ENCODE results near the gene INTS6. TPM values are rescaled to one million over a fixed set of nuclear protein-coding genes. Genes with fewer than 3 reads are reported as not detected.

The INTS6 gene
- total and polyA plus RNA-seq, 5 donors from 2014 or later: 19.3 to 62.0 (median 21.8) TPM

DNA sequence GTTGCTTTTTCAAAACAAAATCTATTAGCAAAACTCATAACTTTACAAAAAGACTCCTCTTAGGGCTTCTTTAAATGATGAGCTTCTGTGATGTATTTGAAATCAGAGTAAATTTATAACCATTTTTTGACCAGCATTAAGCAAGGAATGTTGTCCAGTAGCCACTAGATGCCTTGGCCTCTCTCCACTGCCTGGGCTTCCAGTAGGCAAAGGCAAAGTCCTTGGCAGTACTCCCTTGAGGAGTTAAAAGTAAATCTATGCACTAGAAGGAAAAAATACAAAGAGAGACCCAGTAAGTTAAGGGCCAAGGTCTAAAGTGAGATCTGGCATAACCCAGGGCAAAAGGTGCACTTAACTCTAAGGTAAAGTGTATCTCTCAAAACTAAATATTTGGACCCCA is 103.8 kb downstream of the INTS6 start:
- DNase-seq (no peak), ATAC-seq (ENCODE audit: low read depth in 2 of 2) (no peak)
- no peak overlapping the region for H3K27ac Mint-ChIP-seq
- Histone ChIP-seq H3K27me3 (ENCODE audit: control insufficient read depth, insufficient read depth, low read length) (no peaks in the 10 kb centered on the region), H3K36me3 (ENCODE audit: control insufficient read depth, insufficient read depth, low read length) (no peaks in the 10 kb centered on the region), H3K27ac (ENCODE audit: insufficient read depth, low read length, poor library complexity, severe bottlenecking) (no peak overlapping the region), H3K9me3 (ENCODE audit: control insufficient read depth in 2 of 2, low read length in 2 of 2) (no peaks in the 10 kb centered on the region), H3K4me1 (ENCODE audit: control insufficient read depth, insufficient read depth, low read length, poor library complexity, severe bottlenecking) (no peaks in the 10 kb centered on the region), H3K4me3 (ENCODE audit: low read depth, low read length) (no peak overlapping the region)
- H3K27me3 Mint-ChIP-seq: no peaks in the 10 kb centered on the region
- H3K4me3 Mint-ChIP-seq: no peak overlapping the region
- peaks cover 10% of the 10 kb centered on the region for H3K36me3 Mint-ChIP-seq
- no peaks in the 10 kb centered on the region for H3K4me1 Mint-ChIP-seq
- peaks cover 0 to 5% (median 0%) of the 10 kb centered on the region in 7 donors for H3K9me3 Mint-ChIP-seq

DNA sequence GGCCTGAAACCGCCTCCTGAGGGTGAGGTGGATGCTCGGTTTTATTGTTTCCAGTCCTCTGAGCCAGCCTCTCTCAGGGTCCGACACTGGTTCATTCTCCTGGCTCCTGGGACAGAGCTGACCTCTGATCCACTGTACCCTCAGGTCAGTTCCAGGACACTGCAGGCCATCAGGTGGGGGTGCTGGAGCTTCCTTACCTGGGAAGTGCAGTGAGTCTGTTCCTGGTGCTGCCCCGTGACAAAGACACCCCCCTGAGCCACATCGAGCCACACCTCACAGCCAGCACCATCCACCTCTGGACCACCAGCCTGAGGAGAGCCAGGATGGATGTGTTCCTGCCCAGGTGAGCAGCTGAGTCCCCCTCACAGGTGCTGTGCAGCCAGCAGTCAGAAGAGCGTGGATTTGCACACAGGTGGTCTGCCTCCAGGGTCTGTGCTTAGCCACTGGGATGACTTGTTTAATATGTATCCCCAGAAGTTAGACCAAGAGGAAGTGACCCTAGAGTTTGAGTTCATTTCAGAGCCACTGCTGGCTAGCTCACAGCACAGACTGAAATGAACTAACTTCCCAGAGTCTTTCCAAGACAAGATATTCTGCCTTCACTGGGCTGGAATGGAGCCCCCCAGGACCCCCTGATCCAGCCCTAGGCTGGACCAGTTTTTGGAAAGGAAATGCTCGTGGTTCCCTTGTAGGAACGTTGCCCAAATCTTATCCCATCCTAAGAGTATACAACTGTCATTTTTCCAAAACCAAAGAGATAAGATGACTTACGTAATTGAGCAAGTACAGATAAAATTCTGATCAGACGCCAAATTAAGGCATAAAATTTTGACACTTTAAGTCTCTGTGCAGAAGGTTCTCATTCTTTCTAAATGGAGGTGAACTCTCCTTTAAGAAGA is 104.5 kb downstream of the INTS6 start:
- Histone ChIP-seq H3K4me1 (ENCODE audit: control insufficient read depth, insufficient read depth, low read length, poor library complexity, severe bottlenecking) (no peaks in the 10 kb centered on the region), H3K27ac (ENCODE audit: insufficient read depth, low read length, poor library complexity, severe bottlenecking) (no peak overlapping the region), H3K9me3 (ENCODE audit: control insufficient read depth in 2 of 2, low read length in 2 of 2) (no peaks in the 10 kb centered on the region), H3K4me3 (ENCODE audit: low read depth, low read length) (no peak overlapping the region), H3K27me3 (ENCODE audit: control insufficient read depth, insufficient read depth, low read length) (no peaks in the 10 kb centered on the region), H3K36me3 (ENCODE audit: control insufficient read depth, insufficient read depth, low read length) (no peaks in the 10 kb centered on the region)
- Mint-ChIP-seq H3K4me3 (no peak overlapping the region), H3K4me1 (no peaks in the 10 kb centered on the region), H3K27ac (no peak overlapping the region), H3K27me3 (no peaks in the 10 kb centered on the region), H3K36me3 (peaks cover 10% of the 10 kb centered on the region), H3K9me3 (peaks cover 0 to 5% (median 0%) of the 10 kb centered on the region in 7 donors)
- ATAC-seq (ENCODE audit: low read depth in 2 of 2) (no peak), DNase-seq (no peak)

DNA sequence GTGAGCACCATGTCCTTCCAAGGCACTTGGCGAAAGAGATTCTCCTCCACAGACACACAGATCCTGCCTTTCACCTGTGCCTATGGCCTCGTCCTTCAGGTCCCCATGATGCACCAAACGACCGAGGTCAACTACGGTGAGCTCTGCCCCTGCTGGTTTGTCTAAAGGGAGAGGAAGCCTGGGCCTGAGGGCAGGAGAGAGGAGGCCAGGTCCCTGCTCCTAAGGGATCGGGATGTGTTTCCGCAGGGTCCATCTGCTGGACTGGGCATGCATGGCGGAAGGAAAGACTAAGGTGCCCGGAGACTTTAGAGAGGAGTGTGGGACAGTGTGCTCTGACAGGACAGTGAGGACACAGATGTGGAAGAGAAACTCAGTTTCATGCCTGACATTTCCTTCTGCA is 105.7 kb downstream of the INTS6 start:
- no peak overlapping the region for H3K27ac Mint-ChIP-seq
- H3K27ac ChIP-seq (ENCODE audit: insufficient read depth, low read length, poor library complexity, severe bottlenecking): no peak overlapping the region
- H3K4me1 Mint-ChIP-seq: no peaks in the 10 kb centered on the region

DNA sequence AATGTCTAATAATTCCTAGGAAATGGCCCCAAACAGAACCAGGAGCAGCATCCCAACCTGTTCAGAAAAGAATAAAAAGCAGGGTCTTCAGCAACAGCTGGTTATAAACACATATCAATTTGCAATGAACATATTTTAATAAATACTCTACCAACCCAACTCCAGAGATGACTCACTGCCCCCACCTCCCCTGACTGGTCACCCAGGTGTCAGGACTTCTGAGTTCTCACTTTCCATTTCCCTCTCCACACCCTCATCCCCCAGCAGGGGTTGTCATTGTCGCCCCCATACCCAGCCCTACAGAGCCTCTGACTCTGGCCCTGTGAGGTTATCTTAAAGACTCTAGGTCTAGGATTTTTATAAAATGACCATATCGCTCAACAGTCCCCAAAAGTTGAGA is 106.4 kb downstream of the INTS6 start:
- H3K27ac ChIP-seq (ENCODE audit: insufficient read depth, low read length, poor library complexity, severe bottlenecking): no peak overlapping the region
- Mint-ChIP-seq H3K9me3 (no peaks in the 10 kb centered on the region), H3K27me3 (no peaks in the 10 kb centered on the region), H3K36me3 (no peaks in the 10 kb centered on the region), H3K4me3 (no peak overlapping the region), H3K4me1 (no peaks in the 10 kb centered on the region), H3K27ac (no peak overlapping the region)
- DNase-seq: no peak
- H3K27me3 ChIP-seq (ENCODE audit: control insufficient read depth, insufficient read depth, low read length): no peaks in the 10 kb centered on the region
- H3K4me3 ChIP-seq (ENCODE audit: low read depth, low read length): no peak overlapping the region
- H3K9me3 ChIP-seq (ENCODE audit: control insufficient read depth in 2 of 2, low read length in 2 of 2): no peaks in the 10 kb centered on the region
- ATAC-seq (ENCODE audit: low read depth in 2 of 2): no peak
- H3K4me1 ChIP-seq (ENCODE audit: control insufficient read depth, insufficient read depth, low read length, poor library complexity, severe bottlenecking): no peaks in the 10 kb centered on the region
- H3K36me3 ChIP-seq (ENCODE audit: control insufficient read depth, insufficient read depth, low read length): no peaks in the 10 kb centered on the region

More for the DNA sequence above, 105.7 kb downstream of the INTS6 start:
- no peak for ATAC-seq (ENCODE audit: low read depth in 2 of 2)
- Mint-ChIP-seq H3K9me3 (no peaks in the 10 kb centered on the region), H3K36me3 (peaks cover 5% of the 10 kb centered on the region), H3K4me3 (no peak overlapping the region), H3K27me3 (no peaks in the 10 kb centered on the region)
- no peak overlapping the region for H3K4me3 ChIP-seq (ENCODE audit: low read depth, low read length)
- H3K4me1 ChIP-seq (ENCODE audit: control insufficient read depth, insufficient read depth, low read length, poor library complexity, severe bottlenecking): no peaks in the 10 kb centered on the region
- H3K9me3 ChIP-seq (ENCODE audit: control insufficient read depth in 2 of 2, low read length in 2 of 2): no peaks in the 10 kb centered on the region
- H3K36me3 ChIP-seq (ENCODE audit: control insufficient read depth, insufficient read depth, low read length): no peaks in the 10 kb centered on the region
- no peak for DNase-seq
- no peaks in the 10 kb centered on the region for H3K27me3 ChIP-seq (ENCODE audit: control insufficient read depth, insufficient read depth, low read length)

DNA sequence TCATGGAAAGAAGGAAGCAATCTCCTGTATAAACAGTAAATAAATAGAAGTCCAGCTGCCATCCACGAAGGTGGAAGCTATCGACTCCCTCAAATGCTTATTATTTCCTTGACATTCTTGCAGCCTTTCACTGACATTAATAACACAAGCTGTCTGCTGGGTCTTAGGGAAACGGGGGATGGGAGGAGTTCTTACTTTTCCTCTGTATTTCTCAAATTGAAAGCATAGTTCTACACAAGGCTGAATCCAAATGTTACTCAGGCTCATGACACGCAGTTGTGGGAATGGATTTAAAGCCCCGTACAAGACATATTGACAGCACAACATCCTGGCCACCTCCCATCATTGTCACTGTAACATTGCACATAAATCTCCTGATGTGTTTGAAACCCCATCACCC is 109.4 kb downstream of the INTS6 start:
- no peak overlapping the region for H3K27ac Mint-ChIP-seq
- no peak overlapping the region for H3K4me3 Mint-ChIP-seq

DNA sequence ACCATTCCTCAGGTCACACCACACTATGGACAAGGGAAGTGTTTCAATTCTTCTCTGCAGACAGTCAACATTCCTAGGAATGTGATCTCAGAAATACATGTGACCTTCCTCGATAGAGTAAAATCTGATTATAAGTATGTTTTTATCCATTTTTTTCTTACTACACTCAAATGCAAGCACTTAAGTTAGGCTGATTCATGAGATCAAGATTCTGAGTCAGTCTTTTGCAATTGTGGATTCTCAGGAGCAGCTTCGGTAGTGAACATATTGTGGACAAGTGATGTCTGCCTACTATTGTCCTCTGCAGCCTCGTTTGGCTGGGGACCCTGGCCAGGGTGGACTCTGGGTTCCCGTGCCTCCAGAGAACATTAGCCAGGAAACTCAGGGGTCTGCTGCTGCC is 110.1 kb downstream of the INTS6 start:
- Histone ChIP-seq H3K27ac (ENCODE audit: insufficient read depth, low read length, poor library complexity, severe bottlenecking) (no peak overlapping the region), H3K4me1 (ENCODE audit: control insufficient read depth, insufficient read depth, low read length, poor library complexity, severe bottlenecking) (no peaks in the 10 kb centered on the region), H3K4me3 (ENCODE audit: low read depth, low read length) (no peak overlapping the region), H3K36me3 (ENCODE audit: control insufficient read depth, insufficient read depth, low read length) (no peaks in the 10 kb centered on the region), H3K27me3 (ENCODE audit: control insufficient read depth, insufficient read depth, low read length) (no peaks in the 10 kb centered on the region), H3K9me3 (ENCODE audit: control insufficient read depth in 2 of 2, low read length in 2 of 2) (no peaks in the 10 kb centered on the region)
- ATAC-seq (ENCODE audit: low read depth in 2 of 2) (no peak), DNase-seq (no peak)
- Mint-ChIP-seq H3K27me3 (no peaks in the 10 kb centered on the region), H3K27ac (no peak overlapping the region), H3K9me3 (peaks cover 0 to 1% (median 0%) of the 10 kb centered on the region in 7 donors), H3K36me3 (no peaks in the 10 kb centered on the region), H3K4me3 (no peak overlapping the region), H3K4me1 (no peaks in the 10 kb centered on the region)

More for the DNA sequence above, 109.4 kb downstream of the INTS6 start:
- Histone ChIP-seq H3K9me3 (ENCODE audit: control insufficient read depth in 2 of 2, low read length in 2 of 2) (no peaks in the 10 kb centered on the region), H3K27ac (ENCODE audit: insufficient read depth, low read length, poor library complexity, severe bottlenecking) (no peak overlapping the region), H3K4me3 (ENCODE audit: low read depth, low read length) (no peak overlapping the region), H3K4me1 (ENCODE audit: control insufficient read depth, insufficient read depth, low read length, poor library complexity, severe bottlenecking) (no peaks in the 10 kb centered on the region), H3K27me3 (ENCODE audit: control insufficient read depth, insufficient read depth, low read length) (no peaks in the 10 kb centered on the region), H3K36me3 (ENCODE audit: control insufficient read depth, insufficient read depth, low read length) (no peaks in the 10 kb centered on the region)
- Mint-ChIP-seq H3K4me1 (no peaks in the 10 kb centered on the region), H3K27me3 (no peaks in the 10 kb centered on the region), H3K36me3 (no peaks in the 10 kb centered on the region), H3K9me3 (no peaks in the 10 kb centered on the region)
- ATAC-seq (ENCODE audit: low read depth in 2 of 2) (no peak), DNase-seq (no peak)

DNA sequence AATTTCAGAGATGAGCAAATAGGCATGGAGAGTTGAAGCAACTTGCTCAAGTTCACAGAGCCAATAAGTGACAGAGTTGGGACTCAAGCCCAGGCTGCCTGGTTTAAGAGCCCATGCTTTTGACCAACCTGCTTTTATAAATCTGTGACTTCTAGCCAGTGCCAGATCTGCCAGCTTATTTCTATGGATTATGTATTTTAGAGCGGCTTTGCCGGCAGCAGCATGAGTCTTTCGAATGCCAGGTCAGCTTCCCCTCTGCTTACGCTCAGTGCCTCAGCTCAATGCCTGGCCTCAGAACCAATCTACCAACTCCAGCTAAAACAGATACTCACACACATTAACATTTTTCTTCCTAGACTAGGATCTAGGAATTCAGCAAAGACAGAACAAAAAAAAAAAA is 111.0 kb downstream of the INTS6 start:
- H3K36me3 Mint-ChIP-seq: no peaks in the 10 kb centered on the region
- ATAC-seq (ENCODE audit: low read depth in 2 of 2) (no peak), DNase-seq (no peak)
- H3K27me3 Mint-ChIP-seq: no peaks in the 10 kb centered on the region
- Histone ChIP-seq H3K27ac (ENCODE audit: insufficient read depth, low read length, poor library complexity, severe bottlenecking) (no peak overlapping the region), H3K27me3 (ENCODE audit: control insufficient read depth, insufficient read depth, low read length) (no peaks in the 10 kb centered on the region), H3K9me3 (ENCODE audit: control insufficient read depth in 2 of 2, low read length in 2 of 2) (no peaks in the 10 kb centered on the region), H3K4me1 (ENCODE audit: control insufficient read depth, insufficient read depth, low read length, poor library complexity, severe bottlenecking) (no peaks in the 10 kb centered on the region), H3K4me3 (ENCODE audit: low read depth, low read length) (no peak overlapping the region), H3K36me3 (ENCODE audit: control insufficient read depth, insufficient read depth, low read length) (no peaks in the 10 kb centered on the region)
- no peak overlapping the region for H3K4me3 Mint-ChIP-seq
- H3K9me3 Mint-ChIP-seq: peaks cover 0 to 1% (median 0%) of the 10 kb centered on the region in 7 donors
- H3K4me1 Mint-ChIP-seq: no peaks in the 10 kb centered on the region
- no peak overlapping the region for H3K27ac Mint-ChIP-seq

DNA sequence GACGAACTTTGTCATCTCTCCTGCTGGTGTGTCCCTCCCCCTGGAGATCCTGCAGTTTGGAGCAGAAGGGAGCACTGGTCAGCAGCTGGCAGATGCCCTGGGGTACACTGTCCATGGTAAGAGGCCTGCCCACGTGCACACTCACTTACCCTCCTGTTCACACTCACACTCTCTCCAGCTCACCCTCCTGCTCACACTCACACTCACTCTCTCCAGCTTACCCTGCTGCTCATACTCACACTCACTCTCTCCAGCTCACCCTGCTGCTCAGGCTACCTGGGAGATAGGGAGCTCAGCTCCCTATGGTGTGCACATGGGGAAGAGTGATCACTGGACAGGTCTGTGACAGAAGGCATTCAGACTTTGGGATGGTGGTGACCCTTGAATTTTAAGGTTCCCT is 111.6 kb downstream of the INTS6 start:
- no peaks in the 10 kb centered on the region for H3K27me3 Mint-ChIP-seq
- peaks cover 0 to 1% (median 0%) of the 10 kb centered on the region in 7 donors for H3K9me3 Mint-ChIP-seq
- H3K36me3 Mint-ChIP-seq: no peaks in the 10 kb centered on the region
- no peak overlapping the region for H3K27ac ChIP-seq (ENCODE audit: insufficient read depth, low read length, poor library complexity, severe bottlenecking)
- no peaks in the 10 kb centered on the region for H3K4me1 ChIP-seq (ENCODE audit: control insufficient read depth, insufficient read depth, low read length, poor library complexity, severe bottlenecking)
- no peak overlapping the region for H3K4me3 ChIP-seq (ENCODE audit: low read depth, low read length)
- no peaks in the 10 kb centered on the region for H3K27me3 ChIP-seq (ENCODE audit: control insufficient read depth, insufficient read depth, low read length)
- no peaks in the 10 kb centered on the region for H3K36me3 ChIP-seq (ENCODE audit: control insufficient read depth, insufficient read depth, low read length)
- no peaks in the 10 kb centered on the region for H3K9me3 ChIP-seq (ENCODE audit: control insufficient read depth in 2 of 2, low read length in 2 of 2)
- DNase-seq (no peak), ATAC-seq (ENCODE audit: low read depth in 2 of 2) (no peak)
- no peak overlapping the region for H3K4me3 Mint-ChIP-seq
- no peaks in the 10 kb centered on the region for H3K4me1 Mint-ChIP-seq
- H3K27ac Mint-ChIP-seq: no peak overlapping the region

Data from CD4-positive, CD25-positive, alpha-beta regulatory T cell (primary cell).